Common myeloid progenitor, CD34-positive (primary cell): ENCODE data around the gene BARHL2.
A peak's percentile ranks its signal among the peaks of the same experiment; 100 is the strongest.

Source experiments
- CTCF ChIA-PET: fragments of 350-600 bp; sonication (Branson Sonifier 250); formaldehyde crosslinking; loops from one replicate; lab custom pipeline; 2021; ENCODE audit warnings: antibody characterized with exemption; lab: Charles Lee
- POLR2A ChIA-PET: fragments of 350-600 bp; sonication (Branson Sonifier 250); formaldehyde crosslinking; loops from one replicate; lab custom pipeline; 2021; ENCODE audit warnings: antibody characterized with exemption; lab: Charles Lee
- DNase-seq, 3 donors: peaks; one replicate each; pipeline versions ENCODE4 v3.0.0 to v3.0.0-alpha.2; 2013
- H3K27ac ChIP-seq, 2 experiments: 1 replicate in 1 of 2; 2 replicates in 1 of 2; pipeline ENCODE4 v1.7.0; 2013; ENCODE audit warnings: inconsistent platforms in 2 of 2, low read length in 2 of 2, mild to moderate bottlenecking in 2 of 2, low read depth in 1 of 2, moderate library complexity in 1 of 2; ENCODE audit not compliant: severe bottlenecking in 2 of 2, insufficient read depth in 1 of 2, poor library complexity in 1 of 2
- H3K27me3 ChIP-seq, 5 experiments: replicated peaks in 2 of 5; 1 replicate in 3 of 5; 2 replicates in 2 of 5; pipeline versions ENCODE4 v1.6.1 to v1.7.0; 2013; ENCODE audit warnings: low read length in 4 of 5, mild to moderate bottlenecking in 2 of 5, moderate library complexity in 2 of 5, inconsistent platforms in 1 of 5; ENCODE audit not compliant: insufficient read depth in 5 of 5, control insufficient read depth in 4 of 5
- H3K36me3 ChIP-seq, 4 experiments: 1 replicate in 2 of 4; 2 replicates in 2 of 4; pipeline versions ENCODE4 v1.6.1 to v1.7.0; 2013; ENCODE audit warnings: low read length in 3 of 4, control low read depth in 1 of 4, mild to moderate bottlenecking in 1 of 4; ENCODE audit not compliant: control insufficient read depth in 4 of 4, insufficient read depth in 4 of 4
- H3K4me1 ChIP-seq, 4 experiments: 1 replicate in 3 of 4; 2 replicates in 1 of 4; pipeline versions ENCODE4 v1.6.1 to v1.7.1; 2013; ENCODE audit warnings: low read length in 3 of 4, mild to moderate bottlenecking in 3 of 4, control low read depth in 1 of 4, inconsistent platforms in 1 of 4, moderate library complexity in 1 of 4; ENCODE audit not compliant: control insufficient read depth in 4 of 4, insufficient read depth in 4 of 4; ENCODE audit errors: control extremely low read depth in 1 of 4
- H3K4me3 ChIP-seq, 7 experiments: 1 replicate in 4 of 7; 2 replicates in 3 of 7; pipeline versions ENCODE4 v1.5.1 to v1.7.0; 2013; ENCODE audit warnings: mild to moderate bottlenecking in 7 of 7, low read length in 6 of 7, moderate library complexity in 6 of 7, inconsistent platforms in 2 of 7, low read depth in 2 of 7, control low read depth in 1 of 7; ENCODE audit not compliant: insufficient read depth in 4 of 7, control insufficient read depth in 1 of 7; ENCODE audit errors: extremely low read depth in 1 of 7
- H3K9me3 ChIP-seq, 5 experiments: 1 replicate in 4 of 5; 2 replicates in 1 of 5; pipeline versions ENCODE4 v1.6.1 to v1.7.1; 2013; ENCODE audit warnings: low read length in 4 of 5, mild to moderate bottlenecking in 2 of 5, inconsistent platforms in 1 of 5, low read depth in 1 of 5, moderate library complexity in 1 of 5; ENCODE audit not compliant: control insufficient read depth in 4 of 5, insufficient read depth in 2 of 5; ENCODE audit errors: control extremely low read depth in 1 of 5
- WGBS: methylation state at CpG from one replicate; pipeline ENCODE4 v1.1.5; 2013; ENCODE audit not compliant: insufficient coverage; 5-methylcytosine and 5-hydroxymethylcytosine counted together

BARHL2 gene

GRCh38 chr1:90724926-90725656, 8.0 kb upstream of the BARHL2 start:
- Histone ChIP-seq H3K9me3 (peaks cover 0 to 11% (median 3%) of the 10 kb centered on the region in 5 experiments), H3K27ac (no peak overlapping the region), H3K27me3 (peaks cover 40 to 100% (median 79%) of the 10 kb centered on the region in 5 experiments), H3K36me3 (no peaks in the 10 kb centered on the region), H3K4me3 (no peak overlapping the region), H3K4me1 (peaks cover 4 to 40% (median 27%) of the 10 kb centered on the region in 4 experiments)
- POLR2A ChIA-PET = interaction anchor here (0.6 kb wide), 1 partner anchor 34 kb away, joined by 13 read pairs; no protein-coding TSS in a partner anchor
- 8% methylated on average over 32 of the region's 52 CpGs for WGBS
- CTCF ChIA-PET = interaction anchor here (1.2 to 1.3 kb wide), 2 partner anchors 14 to 110 kb away, joined by 3 read pairs; no protein-coding TSS in a partner anchor
- no peak for DNase-seq

GRCh38 chr1:90724361-90724760, 7.3 kb upstream of the BARHL2 start:
- Histone ChIP-seq H3K4me3 (no peak overlapping the region), H3K27me3 (peaks cover 42 to 100% (median 76%) of the 10 kb centered on the region in 5 experiments), H3K4me1 (peaks cover 2 to 32% (median 20%) of the 10 kb centered on the region in 4 experiments), H3K27ac (no peak overlapping the region), H3K9me3 (peaks cover 0 to 14% (median 3%) of the 10 kb centered on the region in 5 experiments), H3K36me3 (no peaks in the 10 kb centered on the region)
- ChIA-PET POLR2A (no interaction called here), CTCF (interaction anchor here (1.2 kb wide), 1 partner anchor 111 kb away, joined by 3 read pairs; no protein-coding TSS in a partner anchor)
- 15% methylated on average over 15 of the region's 19 CpGs for WGBS
- DNase-seq = no peak

- Histone ChIP-seq H3K4me1 (peaks cover 2 to 34% (median 22%) of the 10 kb centered on the region in 4 experiments), H3K27me3 (peaks cover 37 to 100% (median 77%) of the 10 kb centered on the region in 5 experiments), H3K27ac (no peak overlapping the region), H3K4me3 (peak overlapping the region in 6 of 7 experiments; percentile 27 to 78 (median 54)), H3K36me3 (no peaks in the 10 kb centered on the region), H3K9me3 (peaks cover 0 to 14% (median 3%) of the 10 kb centered on the region in 5 experiments)
- POLR2A ChIA-PET = no interaction called here
- whole genome bisulfite sequencing = 4% methylated on average over 18 of the region's 22 CpGs
- CTCF ChIA-PET = interaction anchor here (1.2 kb wide), 1 partner anchor 112 kb away, joined by 3 read pairs; no protein-coding TSS in a partner anchor
- peak in 1 of 3 donors; percentile 31 for DNase-seq
Observed at GRCh38 chr1:90723590-90724108, 6.5 kb upstream of the BARHL2 start.

GRCh38 chr1:90722874-90723589, 5.9 kb upstream of the BARHL2 start:
- no peak overlapping the region for H3K27ac ChIP-seq
- peaks cover 2 to 40% (median 28%) of the 10 kb centered on the region in 4 experiments for H3K4me1 ChIP-seq
- 6% methylated on average over 9 of the region's 12 CpGs for WGBS
- H3K4me3 ChIP-seq = peak overlapping the region in 6 of 7 experiments; percentile 27 to 78 (median 54)
- ChIA-PET CTCF (interaction anchor here (0.9 to 3.9 kb wide), 4 partner anchors 7 to 130 kb away, joined by 3 to 22 read pairs (median 11); no protein-coding TSS in a partner anchor), POLR2A (no interaction called here)
- peak in 2 of 3 donors; percentile 62 to 65 for DNase-seq
- peaks cover 31 to 100% (median 77%) of the 10 kb centered on the region in 5 experiments for H3K27me3 ChIP-seq
- no peaks in the 10 kb centered on the region for H3K36me3 ChIP-seq
- H3K9me3 ChIP-seq = peaks cover 0 to 14% (median 3%) of the 10 kb centered on the region in 5 experiments

GRCh38 chr1:90721210-90722194, 4.4 kb upstream of the BARHL2 start:
- 5% methylated on average over 5 of the region's 15 CpGs for WGBS
- H3K4me1 ChIP-seq = peaks cover 2 to 44% (median 32%) of the 10 kb centered on the region in 4 experiments

More at GRCh38 chr1:90721210-90722194, 4.4 kb upstream of the BARHL2 start:
- H3K9me3 ChIP-seq = peaks cover 0 to 16% (median 3%) of the 10 kb centered on the region in 5 experiments
- H3K36me3 ChIP-seq = no peaks in the 10 kb centered on the region
- no peak overlapping the region for H3K27ac ChIP-seq
- DNase-seq = peak; percentile 77 to 85 (median 84)
- no peak overlapping the region for H3K4me3 ChIP-seq
- ChIA-PET CTCF (interaction anchor here (0.6 to 3.9 kb wide), 12 partner anchors 9 to 589 kb away, joined by 3 to 22 read pairs (median 4); no protein-coding TSS in a partner anchor), POLR2A (interaction anchor here (0.5 kb wide), 1 partner anchor 250 kb away, joined by 5 read pairs; no protein-coding TSS in a partner anchor)
- H3K27me3 ChIP-seq = peaks cover 25 to 99% (median 64%) of the 10 kb centered on the region in 5 experiments
